ENCODE data around the gene CCL26.

DNA sequence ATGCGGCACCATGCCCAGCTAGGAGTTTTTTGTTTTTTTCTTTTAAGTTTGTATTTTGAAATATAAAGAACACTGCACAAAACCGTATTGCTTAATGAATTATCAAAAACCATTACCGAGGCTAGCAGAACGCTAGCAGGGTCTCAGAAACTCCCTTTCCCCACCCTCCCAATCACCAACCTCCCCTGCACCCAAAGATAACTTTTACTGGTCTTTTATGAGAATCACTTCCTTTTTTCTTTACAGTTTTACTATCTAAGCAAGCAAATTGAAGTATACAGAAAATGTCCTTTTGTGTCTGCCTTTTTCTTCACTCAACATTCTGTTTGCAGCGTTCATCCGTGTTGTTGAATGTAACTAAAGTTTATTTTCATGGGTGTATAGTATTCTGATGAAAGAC lies 46.7 kb downstream of the CCL26 start:
- TF ChIP-seq, protein P1, sequence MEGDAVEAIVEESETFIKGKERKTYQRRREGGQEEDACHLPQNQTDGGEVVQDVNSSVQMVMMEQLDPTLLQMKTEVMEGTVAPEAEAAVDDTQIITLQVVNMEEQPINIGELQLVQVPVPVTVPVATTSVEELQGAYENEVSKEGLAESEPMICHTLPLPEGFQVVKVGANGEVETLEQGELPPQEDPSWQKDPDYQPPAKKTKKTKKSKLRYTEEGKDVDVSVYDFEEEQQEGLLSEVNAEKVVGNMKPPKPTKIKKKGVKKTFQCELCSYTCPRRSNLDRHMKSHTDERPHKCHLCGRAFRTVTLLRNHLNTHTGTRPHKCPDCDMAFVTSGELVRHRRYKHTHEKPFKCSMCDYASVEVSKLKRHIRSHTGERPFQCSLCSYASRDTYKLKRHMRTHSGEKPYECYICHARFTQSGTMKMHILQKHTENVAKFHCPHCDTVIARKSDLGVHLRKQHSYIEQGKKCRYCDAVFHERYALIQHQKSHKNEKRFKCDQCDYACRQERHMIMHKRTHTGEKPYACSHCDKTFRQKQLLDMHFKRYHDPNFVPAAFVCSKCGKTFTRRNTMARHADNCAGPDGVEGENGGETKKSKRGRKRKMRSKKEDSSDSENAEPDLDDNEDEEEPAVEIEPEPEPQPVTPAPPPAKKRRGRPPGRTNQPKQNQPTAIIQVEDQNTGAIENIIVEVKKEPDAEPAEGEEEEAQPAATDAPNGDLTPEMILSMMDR (IDR thresholded peaks at IDR 0.05) = no peak
- TF ChIP-seq POLR2A (IDR thresholded peaks at IDR 0.05) = no peak

Measured in esophagus squamous epithelium (tissue), 4 donors.